CD4-positive, alpha-beta T cell (primary cell): ENCODE results near the gene EEIG1. TPM values are rescaled to one million over a fixed set of nuclear protein-coding genes. Genes with fewer than 3 reads are reported as not detected.

Experiments used
- ATAC-seq: fragments of 200-7000 bp; cut with Tn5 transposase; one replicate; pipeline ENCODE4 v1.10.0; 2022; ENCODE audit warnings: mild to moderate bottlenecking; ENCODE audit not compliant: poor library complexity
- CTCF ChIA-PET: fragments of 350-600 bp; sonication (Branson Sonifier 250); formaldehyde crosslinking; loops from one replicate; lab custom pipeline; 2021; ENCODE audit warnings: antibody characterized with exemption, inconsistent platforms; lab: Charles Lee
- POLR2A ChIA-PET: fragments of 350-600 bp; sonication (Branson Sonifier 250); formaldehyde crosslinking; loops from one replicate; lab custom pipeline; 2021; ENCODE audit warnings: antibody characterized with exemption, inconsistent platforms; lab: Charles Lee
- DNase-seq, 14 experiments: peaks; one replicate each; pipeline ENCODE4 v3.0.0-alpha.2; 2013 to 2020; ENCODE audit warnings: mixed read lengths in 2 of 14
- H3K27ac ChIP-seq, 2 donors: one replicate each; pipeline versions ENCODE4 v1.5.1 to v1.7.0; 2013; ENCODE audit warnings: low read length in 2 of 2, low read depth in 1 of 2, mild to moderate bottlenecking in 1 of 2
- H3K27me3 ChIP-seq, 2 experiments: 1 replicate in 1 of 2; 2 replicates in 1 of 2; pipeline versions ENCODE4 v1.6.1 to v1.7.0; 2013; ENCODE audit warnings: low read length in 2 of 2, control low read depth in 1 of 2, mild to moderate bottlenecking in 1 of 2, moderate library complexity in 1 of 2; ENCODE audit not compliant: insufficient read depth in 2 of 2, control insufficient read depth in 1 of 2
- H3K36me3 ChIP-seq: one replicate; pipeline ENCODE4 v1.6.1; 2013; ENCODE audit warnings: low read length, control low read depth; ENCODE audit not compliant: insufficient read depth
- H3K4me1 ChIP-seq: one replicate; pipeline ENCODE4 v1.6.1; 2013; ENCODE audit warnings: low read length, control low read depth; ENCODE audit not compliant: insufficient read depth
- H3K4me3 ChIP-seq: one replicate; pipeline ENCODE4 v1.5.1; 2013; ENCODE audit warnings: mild to moderate bottlenecking, low read length, moderate library complexity
- H3K9me3 ChIP-seq, 2 experiments: 1 replicate in 1 of 2; 2 replicates in 1 of 2; pipeline versions ENCODE4 v1.6.1 to v1.7.0; 2013; ENCODE audit warnings: low read length in 2 of 2, mild to moderate bottlenecking in 2 of 2, control low read depth in 1 of 2, moderate library complexity in 1 of 2; ENCODE audit not compliant: control insufficient read depth in 1 of 2, insufficient read depth in 1 of 2
- H3K27ac Mint-ChIP-seq: one replicate; pipeline ENCODE4 v1.8.0; 2020; ENCODE audit warnings: mixed read lengths
- H3K27me3 Mint-ChIP-seq: one replicate; pipeline ENCODE4 v1.8.0; 2021; ENCODE audit warnings: mixed read lengths
- H3K36me3 Mint-ChIP-seq: one replicate; pipeline ENCODE4 v1.8.0; 2021; ENCODE audit warnings: low read depth, mixed read lengths
- H3K4me1 Mint-ChIP-seq: one replicate; pipeline ENCODE4 v1.8.0; 2021; ENCODE audit warnings: low read depth, mixed read lengths
- H3K4me3 Mint-ChIP-seq: one replicate; pipeline ENCODE4 v1.8.0; 2020; ENCODE audit warnings: mild to moderate bottlenecking, mixed read lengths
- H3K9me3 Mint-ChIP-seq: one replicate; pipeline ENCODE4 v1.8.0; 2020; ENCODE audit warnings: mixed read lengths
- CTCF ChIP-seq: fragments of 200-600 bp; IDR thresholded peaks from one replicate; pipeline ENCODE4 v1.8.0; 2022; ENCODE audit warnings: antibody characterized with exemption, mild to moderate bottlenecking
- intact Hi-C, 2 experiments: fragments of 100-400 bp; cut with DNase I in 1 of 2; cut with micrococcal nuclease in 1 of 2; formaldehyde crosslinking; loops; one replicate each; pipeline versions ENCODE4 v1.15.1 to v1.9.0; 2023 to 2025; cut with DNase I, micrococcal nuclease
- total RNA-seq, 174 experiments: library from RNA in 2 of 174; stranded (reverse) in 2 of 174; gene quantifications; one replicate each; pipeline ENCODE4 v1.2.3 and lab custom pipeline; 2021 to 2026

The EEIG1 gene
- total RNA-seq, 2 experiments from 2014 or later = 440 to 463 TPM

DNA sequence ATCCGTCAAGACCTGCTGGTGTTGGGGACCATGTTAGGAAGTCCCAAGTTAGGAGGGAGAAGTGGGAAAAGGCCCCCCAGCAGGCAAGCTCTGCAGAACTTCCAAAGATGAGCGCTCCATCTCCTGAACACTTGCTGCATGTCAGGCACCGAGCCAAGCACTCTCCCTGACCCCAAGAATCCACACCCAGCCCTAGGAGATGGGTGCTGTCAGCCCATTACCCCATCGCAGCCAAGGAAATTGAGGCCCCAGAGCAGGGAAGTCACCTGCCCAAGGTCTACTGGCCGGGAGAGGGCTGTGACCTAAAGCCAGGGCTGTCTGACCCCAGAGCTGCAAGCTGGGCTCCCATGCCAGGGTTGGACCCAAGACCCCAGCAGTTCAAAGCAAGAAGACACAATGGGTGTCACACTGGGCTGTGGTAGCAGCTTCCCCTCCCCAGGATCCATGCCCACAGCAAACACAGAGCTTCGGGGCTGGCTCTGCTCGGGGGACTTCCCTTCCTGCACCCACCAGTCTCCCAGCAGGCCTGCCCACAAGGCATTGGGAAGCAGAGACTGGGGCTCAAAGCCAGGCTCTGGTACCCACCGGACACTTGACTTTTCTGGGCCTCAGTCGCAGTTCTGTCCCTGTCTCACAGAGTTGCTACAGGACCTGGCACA, 13.5 kb downstream of the EEIG1 start:
- Mint-ChIP-seq H3K4me1 (peaks cover 99% of the 10 kb centered on the region), H3K36me3 (peaks cover 91% of the 10 kb centered on the region), H3K9me3 (no peaks in the 10 kb centered on the region), H3K4me3 (peak overlapping the region; percentile 91), H3K27me3 (no peaks in the 10 kb centered on the region), H3K27ac (peak overlapping the region; percentile 97)
- ATAC-seq = no peak
- ChIA-PET POLR2A (interaction anchor here (0.9 to 34.9 kb wide), 4 partner anchors 9 to 59 kb away, joined by 5 to 1020 read pairs (median 58); partner anchors contain the start of gene EEIG1), CTCF (interaction anchor here (1.2 to 2.8 kb wide), 3 partner anchors 8 to 68 kb away, joined by 3 to 12 read pairs (median 3); no protein-coding TSS in a partner anchor)
- TF ChIP-seq CTCF = no peak
- H3K4me3 ChIP-seq = peak overlapping the region; percentile 11
- no peaks in the 10 kb centered on the region for H3K9me3 ChIP-seq
- H3K27me3 ChIP-seq = no peaks in the 10 kb centered on the region
- peak overlapping the region; percentile 31 to 96 for H3K27ac ChIP-seq
- peak in 2 of 14 experiments; percentile 24 to 43 for DNase-seq
- peaks cover 18% of the 10 kb centered on the region for H3K36me3 ChIP-seq
- intact Hi-C loops = no loop called here
- peaks cover 100% of the 10 kb centered on the region for H3K4me1 ChIP-seq

GRCh38 chr9:127966416-127967150, 14.2 kb downstream of the EEIG1 start:
- ATAC-seq (no peak), DNase-seq (no peak)
- Histone ChIP-seq H3K27me3 (no peaks in the 10 kb centered on the region), H3K27ac (peak overlapping the region; percentile 31 to 96), H3K36me3 (peaks cover 23% of the 10 kb centered on the region), H3K4me1 (peaks cover 100% of the 10 kb centered on the region), H3K4me3 (peak overlapping the region; percentile 31), H3K9me3 (no peaks in the 10 kb centered on the region)
- H3K27me3 Mint-ChIP-seq = no peaks in the 10 kb centered on the region
- H3K4me1 Mint-ChIP-seq = peaks cover 99% of the 10 kb centered on the region
- peak overlapping the region; percentile 97 for H3K27ac Mint-ChIP-seq
- ChIA-PET CTCF (interaction anchor here (0.9 to 2.8 kb wide), 2 partner anchors 11 to 23 kb away, joined by 4 to 12 read pairs; no protein-coding TSS in a partner anchor), POLR2A (interaction anchor here (0.6 to 34.9 kb wide), 7 partner anchors 8 to 1931 kb away, joined by 3 to 1020 read pairs (median 5); partner anchors contain the start of genes DPM2 and EEIG1)
- no peak for TF ChIP-seq CTCF
- intact Hi-C loops = no loop called here
- H3K36me3 Mint-ChIP-seq = peaks cover 90% of the 10 kb centered on the region
- H3K9me3 Mint-ChIP-seq = no peaks in the 10 kb centered on the region
- peak overlapping the region; percentile 91 for H3K4me3 Mint-ChIP-seq

DNA sequence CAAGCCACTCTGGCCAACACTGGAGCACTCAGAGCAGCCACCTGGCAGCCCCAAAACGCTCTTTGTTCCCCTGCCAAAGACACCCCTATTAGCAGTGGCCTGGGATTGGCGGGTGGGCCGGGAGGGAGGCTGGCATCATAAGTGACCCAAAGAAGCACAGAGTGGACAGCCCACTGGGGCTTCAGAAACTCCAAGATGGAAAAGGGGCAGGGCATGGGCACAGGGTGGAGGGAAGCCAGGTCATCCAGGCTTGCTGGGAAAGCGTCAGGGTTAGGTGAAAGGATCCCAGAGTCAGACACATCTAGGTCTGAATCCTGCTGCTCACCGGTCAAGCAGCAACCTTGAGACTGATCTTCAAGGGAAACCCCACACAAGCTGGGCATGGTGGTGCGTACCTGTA, 14.8 kb downstream of the EEIG1 start:
- intact Hi-C loops = no loop called here
- ATAC-seq = no peak
- H3K9me3 ChIP-seq = no peaks in the 10 kb centered on the region
- peaks cover 100% of the 10 kb centered on the region for H3K4me1 ChIP-seq
- no peak for TF ChIP-seq CTCF
- DNase-seq = peak in 1 of 14 experiments; percentile 6
- no peaks in the 10 kb centered on the region for H3K9me3 Mint-ChIP-seq
- H3K4me1 Mint-ChIP-seq = peaks cover 99% of the 10 kb centered on the region
- peak overlapping the region; percentile 97 for H3K27ac Mint-ChIP-seq
- H3K36me3 Mint-ChIP-seq = peaks cover 90% of the 10 kb centered on the region
- H3K27me3 ChIP-seq = no peaks in the 10 kb centered on the region
- H3K27me3 Mint-ChIP-seq = no peaks in the 10 kb centered on the region
- peak overlapping the region; percentile 31 for H3K4me3 ChIP-seq
- ChIA-PET CTCF (interaction anchor here (0.9 to 2.8 kb wide), 2 partner anchors 11 to 22 kb away, joined by 4 to 12 read pairs; no protein-coding TSS in a partner anchor), POLR2A (interaction anchor here (1.0 to 34.9 kb wide), 4 partner anchors 14 to 107 kb away, joined by 3 to 1020 read pairs (median 56); partner anchors contain the start of genes DPM2 and EEIG1)
- H3K36me3 ChIP-seq = peaks cover 30% of the 10 kb centered on the region
- peak overlapping the region; percentile 39 to 96 for H3K27ac ChIP-seq
- peak overlapping the region; percentile 91 for H3K4me3 Mint-ChIP-seq
